Heart left ventricle (tissue), 16 donors: Measurements from ENCODE around the gene TMPRSS7. TPM values are rescaled to one million over a fixed set of nuclear protein-coding genes. Genes with fewer than 3 reads are reported as not detected.

ENCODE experiments used
- ATAC-seq, 4 donors: fragments of 200-7000 bp; cut with Tn5 transposase; one replicate each; pipeline ENCODE4 v1.9.1; 2020 to 2022; ENCODE audit warnings: moderate library complexity in 4 of 4, mild to moderate bottlenecking in 3 of 4, moderate number of reproducible peaks in 1 of 4
- DNase-seq, 5 donors: peaks; one replicate each; pipeline ENCODE4 v3.0.0-alpha.2; 2020
- H3K27ac ChIP-seq, 12 donors: fragments of 200-600 bp; sonication (generic) in 4 of 12; one replicate each; pipeline versions ENCODE4 v1.5.0 to v1.8.0; 2016 to 2022; ENCODE audit warnings: mild to moderate bottlenecking in 2 of 12
- H3K27me3 ChIP-seq, 9 donors: fragments of 200-600 bp; sonication (generic) in 2 of 9; one replicate each; pipeline versions ENCODE4 v1.5.1 to v1.8.0; 2016 to 2022; ENCODE audit warnings: mild to moderate bottlenecking in 3 of 9
- H3K36me3 ChIP-seq, 9 donors: fragments of 200-600 bp; sonication (generic) in 2 of 9; one replicate each; pipeline versions ENCODE4 v1.5.0 to v1.8.0; 2018 to 2022; ENCODE audit warnings: mild to moderate bottlenecking in 2 of 9
- H3K4me1 ChIP-seq, 12 donors: fragments of 200-600 bp; sonication (generic) in 4 of 12; one replicate each; pipeline versions ENCODE4 v1.5.0 to v1.8.0; 2016 to 2022; ENCODE audit warnings: mild to moderate bottlenecking in 3 of 12
- H3K4me3 ChIP-seq, 12 donors: fragments of 200-600 bp; sonication (generic) in 4 of 12; one replicate each; pipeline versions ENCODE4 v1.5.0 to v1.8.0; 2017 to 2022; ENCODE audit warnings: mild to moderate bottlenecking in 9 of 12, moderate library complexity in 4 of 12
- H3K9me3 ChIP-seq, 12 donors: fragments of 200-600 bp; sonication (generic) in 4 of 12; one replicate each; pipeline versions ENCODE4 v1.5.0 to v1.8.0; 2016 to 2022; ENCODE audit warnings: mild to moderate bottlenecking in 1 of 12
- CTCF ChIP-seq, 12 donors: fragments of 200-600 bp; sonication (generic) in 4 of 12; IDR thresholded peaks; one replicate each; pipeline versions ENCODE4 v1.5.0 to v1.8.0; 2018 to 2022; ENCODE audit warnings: antibody characterized with exemption in 12 of 12, mild to moderate bottlenecking in 5 of 12
- POLR2A ChIP-seq, 2 donors: fragments of 450-650 bp; IDR thresholded peaks; one replicate each; pipeline ENCODE4 v1.6.1; 2017; ENCODE audit warnings: antibody characterized with exemption in 2 of 2, mild to moderate bottlenecking in 2 of 2, moderate library complexity in 2 of 2
- WGBS, 4 donors: extraction: QIAGEN DNeasy Blood & Tissue Kit in 2 of 4; methylation state at CpG; one replicate each; pipeline versions ENCODE4 v1.1.5 to v1.1.7; 2013 to 2018; 5-methylcytosine and 5-hydroxymethylcytosine counted together
- intact Hi-C, 10 donors: fragments of 100-400 bp; cut with DNase I; formaldehyde crosslinking; loops; one replicate each; pipeline versions ENCODE4 v1.11.1 to v1.14.2; 2022
- polyA plus RNA-seq, 2 donors: library from polyadenylated mRNA; stranded (reverse); fragments of 200-250 nt; gene quantifications; one replicate each; pipeline ENCODE4 v1.2.3, GENCODE V29; 2013
- total RNA-seq, 9 donors: library from RNA; depleted of rRNA in 2 of 9; stranded (reverse); fragments of >200 nt in 2 of 9; fragmentation: NEBNext Ultra II Directional in 3 of 9; extraction: Animal tissue kit (Norgen Biotek cat#: 25700) in 3 of 9; gene quantifications; one replicate each; pipeline versions ENCODE4 v1.1.0 to v1.2.4, GENCODE V29; 2016 to 2023
- donor health status: ischemic (EF 13 %, LVEDD 7.1; RV severe dilation, severe dysfunction).
- donor health status: healthy with polysubstance abuse.
- donor health status: DM: no; HTN: yes; CAD: no.
- donor health status: DM: no; HTN: no; CAD: no.
- donor health status: ischemic (EF 25% LVEDD 6.9; RV normal size, moderate dysfunction).
- donor health status: ischemic (EF 25% LVEDD 5.7; RV mildly dilated, moderate dysfunction).
- donor health status: healthy.
- donor health status: DM: yes; HTN: yes; CAD: no.
- donor health status: ischemic (EF 35%, LVEDD 5.7; RV mildly dilated, moderate dysfunction).
- donor health status: nonischemic (EF 11% LVEDD 7.7; RV severe dilation, severe dysfunction).
- donor health status: DM: yes; HTN: yes; CAD: no.
- donor health status: PGD.
- donor health status: ischemic (EF 29% LVEDD 5.4; RV normal size, mild dysfunction).
- donor health status: nonischemic (EF 23%, LVEDD 6.1; RV moderate dilation, normal function).

TMPRSS7 gene
- total and polyA plus RNA-seq, 11 donors, result not detected

GRCh38 chr3:112090887-112091586 is 56.5 kb downstream of the TMPRSS7 start:
- Histone ChIP-seq H3K36me3 (no peaks in the 10 kb centered on the region), H3K9me3 (no peaks in the 10 kb centered on the region), H3K27ac (peak overlapping the region in 3 of 12 donors; percentile 5 to 79 (median 24)), H3K4me1 (peaks cover 0 to 42% (median 31%) of the 10 kb centered on the region in 12 donors), H3K27me3 (peaks cover 0 to 26% (median 0%) of the 10 kb centered on the region in 9 donors), H3K4me3 (no peak overlapping the region)
- DNase-seq, result no peak
- WGBS, 4 donors, result 57 to 69% (median 66%) methylated on average over 5 to 6 of the region's 6 CpGs
- intact Hi-C loops, result no loop called here
- TF ChIP-seq CTCF (IDR thresholded peaks at IDR 0.05), result no peak
- TF ChIP-seq POLR2A (IDR thresholded peaks at IDR 0.05), result no peak
- ATAC-seq, result no peak

DNA sequence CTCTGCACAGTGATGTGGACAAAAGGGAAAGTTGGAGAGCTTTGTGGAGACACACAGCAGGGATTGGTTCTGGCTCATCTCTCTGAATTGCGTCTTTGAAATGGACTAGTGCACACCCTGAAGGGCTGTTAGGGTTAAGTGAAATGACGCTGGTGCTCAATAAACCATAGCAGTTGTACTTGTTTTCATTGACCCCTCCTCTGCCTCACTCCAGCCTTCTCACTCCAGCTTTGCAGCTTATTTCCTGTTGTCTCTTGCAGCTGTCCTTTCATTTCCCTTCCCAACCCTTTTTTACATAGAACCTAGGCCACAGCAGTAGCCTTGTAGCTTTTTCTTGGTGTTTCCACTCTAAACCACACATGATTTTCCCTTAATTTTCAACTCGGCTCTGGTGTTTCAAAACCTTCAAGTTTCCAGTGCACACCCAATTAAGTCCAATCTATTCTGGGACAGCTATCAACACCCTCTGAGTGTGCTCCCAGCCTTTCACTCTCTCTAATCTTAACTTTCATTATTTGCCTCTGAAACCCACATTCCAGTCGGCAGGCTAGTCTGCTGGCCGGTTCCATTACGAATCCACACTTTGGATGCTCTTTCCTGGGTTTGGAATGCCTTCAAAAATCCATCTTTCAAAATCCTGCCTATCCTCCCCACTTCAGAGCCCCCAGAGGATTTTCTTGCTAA is 58.1 kb downstream of the TMPRSS7 start:
- 23 to 38% (median 32%) methylated on average over 6 of the region's 6 CpGs for WGBS, 4 donors
- Histone ChIP-seq H3K9me3 (no peaks in the 10 kb centered on the region), H3K4me3 (peak overlapping the region in 8 of 12 donors; percentile 0 to 32 (median 12)), H3K27me3 (peaks cover 0 to 23% (median 0%) of the 10 kb centered on the region in 9 donors), H3K4me1 (peaks cover 0 to 35% (median 23%) of the 10 kb centered on the region in 12 donors), H3K36me3 (no peaks in the 10 kb centered on the region), H3K27ac (peak overlapping the region in 11 of 12 donors; percentile 36 to 79 (median 67))
- intact Hi-C loops, result no loop called here
- ATAC-seq (peak; percentile 75 to 80 (median 78)), DNase-seq (no peak)
- TF ChIP-seq POLR2A (IDR thresholded peaks at IDR 0.05) (no peak), CTCF (IDR thresholded peaks at IDR 0.05) (no peak)

DNA sequence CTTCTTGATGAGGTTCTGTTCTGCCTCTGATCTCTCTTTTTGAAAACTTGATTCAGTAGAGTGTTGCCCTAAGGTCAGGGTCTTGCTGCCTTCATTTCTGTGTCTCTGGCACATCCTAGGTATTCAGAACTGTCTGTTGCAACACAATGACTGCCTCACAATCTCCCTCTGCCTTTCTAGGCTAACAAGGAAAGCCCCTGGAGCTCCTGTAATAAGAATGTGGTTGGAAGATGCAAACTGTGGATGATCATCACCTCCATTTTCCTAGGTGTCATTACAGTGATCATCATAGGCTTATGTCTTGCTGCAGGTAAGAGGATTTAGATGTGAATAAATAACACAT is 58.6 kb downstream of the TMPRSS7 start:
- H3K27ac ChIP-seq, result peak overlapping the region in 10 of 12 donors; percentile 36 to 79 (median 68)
- peak overlapping the region in 8 of 12 donors; percentile 0 to 32 (median 12) for H3K4me3 ChIP-seq
- DNase-seq (no peak), ATAC-seq (peak; percentile 5 to 12 (median 8))
- intact Hi-C loops, result no loop called here
- H3K27me3 ChIP-seq, result peaks cover 0 to 19% (median 0%) of the 10 kb centered on the region in 9 donors
- H3K36me3 ChIP-seq, result no peaks in the 10 kb centered on the region
- peaks cover 0 to 35% (median 22%) of the 10 kb centered on the region in 12 donors for H3K4me1 ChIP-seq
- TF ChIP-seq CTCF (IDR thresholded peaks at IDR 0.05) (no peak), POLR2A (IDR thresholded peaks at IDR 0.05) (no peak)
- no peaks in the 10 kb centered on the region for H3K9me3 ChIP-seq

GRCh38 chr3:112095731-112096130 is 61.2 kb downstream of the TMPRSS7 start:
- DNase-seq (no peak), ATAC-seq (no peak)
- peaks cover 0 to 30% (median 17%) of the 10 kb centered on the region in 12 donors for H3K4me1 ChIP-seq
- 55 to 66% (median 58%) methylated on average over 2 of the region's 2 CpGs for WGBS, 4 donors
- H3K27ac ChIP-seq, result no peak overlapping the region
- H3K9me3 ChIP-seq, result no peaks in the 10 kb centered on the region
- H3K27me3 ChIP-seq, result peaks cover 0 to 6% (median 0%) of the 10 kb centered on the region in 9 donors
- TF ChIP-seq POLR2A (IDR thresholded peaks at IDR 0.05) (no peak), CTCF (IDR thresholded peaks at IDR 0.05) (no peak)
- H3K36me3 ChIP-seq, result no peaks in the 10 kb centered on the region
- H3K4me3 ChIP-seq, result no peak overlapping the region
- intact Hi-C loops, result no loop called here
